ENCODE results near the gene SNAP25. TPM values are rescaled to one million over a fixed set of nuclear protein-coding genes. Genes with fewer than 3 reads are reported as not detected.

SNAP25 gene
- total RNA-seq, 1 experiment from 2014 or later = 0.39 TPM

- Histone ChIP-seq H3K27ac (ENCODE audit: low read depth, low read length) (no peak overlapping the region), H3K4me3 (replicated peaks in 1 of 2; ENCODE audit: low read depth in 1 of 2, low read length in 2 of 2) (no peak overlapping the region), H3K4me2 (ENCODE audit: low read length) (no peak overlapping the region), H3K79me2 (ENCODE audit: insufficient read depth, low read length) (no peaks in the 10 kb centered on the region), H3K36me3 (ENCODE audit: control insufficient read depth in 1 of 2, insufficient read depth in 2 of 2, low read length in 2 of 2) (no peaks in the 10 kb centered on the region), H2AFZ (ENCODE audit: low read depth, low read length, poor library complexity, severe bottlenecking) (no peak overlapping the region), H3K27me3 (ENCODE audit: insufficient read depth, low read length) (peaks cover 32% of the 10 kb centered on the region), H3K9ac (ENCODE audit: low read length) (no peak overlapping the region), H3K9me2 (ENCODE audit: insufficient read depth) (no peaks in the 10 kb centered on the region), H3K4me1 (ENCODE audit: control insufficient read depth in 1 of 2, insufficient read depth in 2 of 2, low read length in 2 of 2) (no peaks in the 10 kb centered on the region), H4K20me1 (ENCODE audit: insufficient read depth) (no peaks in the 10 kb centered on the region), H3K9me3 (ENCODE audit: control insufficient read depth in 1 of 2, insufficient read depth in 1 of 2, low read depth in 1 of 2, low read length in 2 of 2) (no peaks in the 10 kb centered on the region)
- TF ChIP-seq RAD21 (IDR thresholded peaks at IDR 0.05; ENCODE audit: low read depth) (no peak), POLR2A (IDR thresholded peaks at IDR 0.05; ENCODE audit: borderline replicate concordance, extremely low read depth, insufficient read depth, insufficient read length) (no peak), TCF7L2 (IDR thresholded peaks at IDR 0.05; ENCODE audit: borderline replicate concordance, extremely low read depth, insufficient read depth, insufficient read length) (no peak), SIN3A (IDR thresholded peaks at IDR 0.05; ENCODE audit: low read depth) (no peak), FOSL1 (IDR thresholded peaks at IDR 0.05; ENCODE audit: low read depth) (no peak), EZH2phosphoT487 (IDR thresholded peaks at IDR 0.05; ENCODE audit: borderline replicate concordance) (no peak), MAX (IDR thresholded peaks at IDR 0.05) (no peak), EZH2 (IDR thresholded peaks at IDR 0.05) (no peak), SRF (IDR thresholded peaks at IDR 0.05; ENCODE audit: low read depth) (no peak)
- intact Hi-C loops (cut with micrococcal nuclease) = no loop called here
- no TSS peak for BruUV-seq (replicated peaks)
- ATAC-seq = no peak
- ChIA-PET CTCF (interaction anchor here (0.6 kb wide), 1 partner anchor 23 kb away, joined by 3 read pairs; no protein-coding TSS in a partner anchor), RAD21 (ENCODE audit: low non-redundant PET in 1 of 2, low total read pairs in 2 of 2, uncharacterized antibody in 2 of 2, unreplicated experiment in 2 of 2) (no interaction called here), POLR2A (no interaction called here)
- no peak for DNase-seq (ENCODE audit: low read depth, low spot score)
Observed at GRCh38 chr20:10249048-10249770, 30.6 kb downstream of the SNAP25 start.

- Histone ChIP-seq H3K4me3 (replicated peaks in 1 of 2; ENCODE audit: low read depth in 1 of 2, low read length in 2 of 2) (no peak overlapping the region), H3K27ac (ENCODE audit: low read depth, low read length) (no peak overlapping the region), H3K9ac (ENCODE audit: low read length) (no peak overlapping the region), H3K79me2 (ENCODE audit: insufficient read depth, low read length) (no peaks in the 10 kb centered on the region), H3K9me3 (ENCODE audit: control insufficient read depth in 1 of 2, insufficient read depth in 1 of 2, low read depth in 1 of 2, low read length in 2 of 2) (no peaks in the 10 kb centered on the region), H3K9me2 (ENCODE audit: insufficient read depth) (no peaks in the 10 kb centered on the region), H3K27me3 (ENCODE audit: insufficient read depth, low read length) (peaks cover 36% of the 10 kb centered on the region), H3K36me3 (ENCODE audit: control insufficient read depth in 1 of 2, insufficient read depth in 2 of 2, low read length in 2 of 2) (no peaks in the 10 kb centered on the region), H4K20me1 (ENCODE audit: insufficient read depth) (no peaks in the 10 kb centered on the region), H2AFZ (ENCODE audit: low read depth, low read length, poor library complexity, severe bottlenecking) (no peak overlapping the region), H3K4me2 (ENCODE audit: low read length) (no peak overlapping the region), H3K4me1 (ENCODE audit: control insufficient read depth in 1 of 2, insufficient read depth in 2 of 2, low read length in 2 of 2) (no peaks in the 10 kb centered on the region)
- DNase-seq (ENCODE audit: low read depth, low spot score) (no peak), ATAC-seq (no peak)
- TF ChIP-seq EGR1 (IDR thresholded peaks at IDR 0.05; ENCODE audit: low read depth) (no peak), CEBPB (IDR thresholded peaks at IDR 0.05; ENCODE audit: low read depth) (no peak), POLR2AphosphoS5 (IDR thresholded peaks at IDR 0.05; ENCODE audit: low read depth, low read length) (no peak), SP1 (IDR thresholded peaks at IDR 0.05; ENCODE audit: low read depth) (no peak), ZFX (IDR thresholded peaks at IDR 0.05) (no peak), ELF1 (IDR thresholded peaks at IDR 0.05; ENCODE audit: borderline replicate concordance, low read depth) (no peak), EZH2 (IDR thresholded peaks at IDR 0.05) (no peak), SRF (IDR thresholded peaks at IDR 0.05; ENCODE audit: low read depth) (no peak), SIN3A (IDR thresholded peaks at IDR 0.05; ENCODE audit: low read depth) (no peak), MAX (IDR thresholded peaks at IDR 0.05) (no peak), JUND (IDR thresholded peaks at IDR 0.05) (no peak), POLR2A (IDR thresholded peaks at IDR 0.05; ENCODE audit: borderline replicate concordance, extremely low read depth, insufficient read depth, insufficient read length) (no peak), REST (IDR thresholded peaks at IDR 0.05; ENCODE audit: low read depth) (no peak), RAD21 (IDR thresholded peaks at IDR 0.05; ENCODE audit: low read depth) (no peak), ZNF274 (IDR thresholded peaks at IDR 0.05; ENCODE audit: low read depth, low read length) (no peak)
- intact Hi-C loops (cut with micrococcal nuclease) = no loop called here
- RAD21 ChIA-PET (ENCODE audit: low non-redundant PET in 1 of 2, low total read pairs in 2 of 2, uncharacterized antibody in 2 of 2, unreplicated experiment in 2 of 2) = no interaction called here
- POLR2A ChIA-PET = no interaction called here
- CTCF ChIA-PET = interaction anchor here (0.6 kb wide), 1 partner anchor 24 kb away, joined by 3 read pairs; no protein-coding TSS in a partner anchor
- BruUV-seq (replicated peaks) = no TSS peak
Observed at GRCh38 chr20:10249822-10250221, 31.2 kb downstream of the SNAP25 start.
